Thyroid gland (tissue), 4 donors: ENCODE data around the gene ZNF789.

Experiments
- POLR2A ChIP-seq, 2 donors: fragments of 450-650 bp; IDR thresholded peaks; one replicate each; pipeline ENCODE4 v1.6.1; 2017; ENCODE audit warnings: antibody characterized with exemption in 2 of 2, mild to moderate bottlenecking in 2 of 2, moderate library complexity in 1 of 2
- TF ChIP-seq, protein P1 (sequence below), 6 experiments: fragments of 200-600 bp in 3 of 6; fragments of 450-650 bp in 3 of 6; sonication (generic) in 3 of 6; IDR thresholded peaks; one replicate each; pipeline ENCODE4 v1.5.1; 2016 to 2019; ENCODE audit warnings: antibody characterized with exemption in 6 of 6, mild to moderate bottlenecking in 2 of 6, inconsistent platforms in 1 of 6, moderate library complexity in 1 of 6

DNA sequence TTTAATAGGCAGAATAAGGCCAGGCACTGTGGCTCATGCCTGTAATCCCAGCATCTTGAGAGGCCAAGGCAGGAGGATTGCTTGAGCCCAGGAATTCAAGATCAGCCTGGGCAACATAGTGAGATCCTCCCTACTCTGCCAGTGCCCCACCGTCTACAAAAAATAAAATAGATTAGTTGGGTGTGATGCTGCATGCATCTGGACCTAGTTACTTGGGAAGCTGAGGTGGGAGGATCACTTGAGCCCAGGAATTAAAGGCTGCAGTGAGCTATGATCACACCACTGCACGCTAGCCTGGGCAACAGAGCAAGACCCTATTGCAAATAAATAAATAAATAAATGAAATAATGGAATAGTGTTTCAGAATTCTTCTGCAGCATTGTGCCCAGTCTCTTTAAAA, 63.0 kb downstream of the ZNF789 start:
- TF ChIP-seq, protein P1, sequence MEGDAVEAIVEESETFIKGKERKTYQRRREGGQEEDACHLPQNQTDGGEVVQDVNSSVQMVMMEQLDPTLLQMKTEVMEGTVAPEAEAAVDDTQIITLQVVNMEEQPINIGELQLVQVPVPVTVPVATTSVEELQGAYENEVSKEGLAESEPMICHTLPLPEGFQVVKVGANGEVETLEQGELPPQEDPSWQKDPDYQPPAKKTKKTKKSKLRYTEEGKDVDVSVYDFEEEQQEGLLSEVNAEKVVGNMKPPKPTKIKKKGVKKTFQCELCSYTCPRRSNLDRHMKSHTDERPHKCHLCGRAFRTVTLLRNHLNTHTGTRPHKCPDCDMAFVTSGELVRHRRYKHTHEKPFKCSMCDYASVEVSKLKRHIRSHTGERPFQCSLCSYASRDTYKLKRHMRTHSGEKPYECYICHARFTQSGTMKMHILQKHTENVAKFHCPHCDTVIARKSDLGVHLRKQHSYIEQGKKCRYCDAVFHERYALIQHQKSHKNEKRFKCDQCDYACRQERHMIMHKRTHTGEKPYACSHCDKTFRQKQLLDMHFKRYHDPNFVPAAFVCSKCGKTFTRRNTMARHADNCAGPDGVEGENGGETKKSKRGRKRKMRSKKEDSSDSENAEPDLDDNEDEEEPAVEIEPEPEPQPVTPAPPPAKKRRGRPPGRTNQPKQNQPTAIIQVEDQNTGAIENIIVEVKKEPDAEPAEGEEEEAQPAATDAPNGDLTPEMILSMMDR (IDR thresholded peaks at IDR 0.05) = no peak
- no peak for TF ChIP-seq POLR2A (IDR thresholded peaks at IDR 0.05)
